Esophagus muscularis mucosa (tissue), 4 donors: Measurements from ENCODE around the gene XYLT2. TPM values are rescaled to one million over a fixed set of nuclear protein-coding genes. Genes with fewer than 3 reads are reported as not detected.

Source experiments
- DNase-seq: peaks from one replicate; pipeline ENCODE4 v3.0.0-alpha.2; 2017; ENCODE audit errors: extremely low spot score
- H3K27ac ChIP-seq, 4 donors: fragments of 200-600 bp; sonication (generic); replicated peaks in 1 of 4; 1 replicate in 3 of 4; 2 replicates in 1 of 4; pipeline ENCODE4 v1.5.1; 2016 to 2019; ENCODE audit warnings: mild to moderate bottlenecking in 1 of 4
- H3K27me3 ChIP-seq, 4 donors: fragments of 200-600 bp; sonication (generic); one replicate each; pipeline versions ENCODE4 v1.5.1 to v1.6.0; 2016 to 2019
- H3K36me3 ChIP-seq, 4 donors: fragments of 200-600 bp; sonication (generic); one replicate each; pipeline ENCODE4 v1.5.1; 2016 to 2019
- H3K4me1 ChIP-seq, 4 donors: fragments of 200-600 bp; sonication (generic); one replicate each; pipeline ENCODE4 v1.5.1; 2016 to 2019
- H3K4me3 ChIP-seq, 4 donors: fragments of 200-600 bp; sonication (generic); 1 replicate in 2 of 4; 2 replicates in 2 of 4; pipeline ENCODE4 v1.5.1; 2016 to 2019; ENCODE audit warnings: mild to moderate bottlenecking in 4 of 4, moderate library complexity in 1 of 4
- H3K9me3 ChIP-seq, 4 donors: fragments of 200-600 bp; sonication (generic); 1 replicate in 3 of 4; 2 replicates in 1 of 4; pipeline ENCODE4 v1.5.1; 2016 to 2019
- CTCF ChIP-seq, 3 experiments: fragments of 200-600 bp in 2 of 3; fragments of 450-650 bp in 1 of 3; sonication (generic) in 2 of 3; IDR thresholded peaks; one replicate each; pipeline ENCODE4 v1.5.1; 2017 to 2019; ENCODE audit warnings: antibody characterized with exemption in 3 of 3, mild to moderate bottlenecking in 2 of 3, moderate library complexity in 1 of 3
- EP300 ChIP-seq: sonication (generic); formaldehyde crosslinking; IDR thresholded peaks from one replicate; pipeline ENCODE4 v1.6.1; 2017; ENCODE audit warnings: antibody characterized with exemption
- POLR2A ChIP-seq: fragments of 450-650 bp; IDR thresholded peaks from one replicate; pipeline ENCODE4 v1.6.1; 2017; ENCODE audit warnings: antibody characterized with exemption, moderate library complexity, mild to moderate bottlenecking, low read depth
- POLR2AphosphoS5 ChIP-seq, 2 donors: sonication (generic); formaldehyde crosslinking; IDR thresholded peaks; one replicate each; pipeline ENCODE4 v1.6.1; 2017; ENCODE audit warnings: antibody characterized with exemption in 2 of 2
- WGBS: methylation state at CpG from one replicate; pipeline ENCODE4 v1.1.5; 2018; 5-methylcytosine and 5-hydroxymethylcytosine counted together
- intact Hi-C: fragments of 100-400 bp; cut with DNase I; formaldehyde crosslinking; loops from one replicate; pipeline ENCODE4 v1.15.1; 2023
- total RNA-seq, 4 donors: library from RNA; depleted of rRNA; stranded (reverse); fragments of >200 nt; gene quantifications; one replicate each; pipeline versions ENCODE4 v1.1.0 to v1.2.1, GENCODE V29; 2016

XYLT2 gene
- total RNA-seq, 4 donors from 2014 or later = 12.8 to 29.8 (median 26.0) TPM

- no peak for DNase-seq
- no peaks in the 10 kb centered on the region for H3K27me3 ChIP-seq
- TF ChIP-seq POLR2AphosphoS5 (IDR thresholded peaks at IDR 0.05) = no peak
- TF ChIP-seq EP300 = no peak
- TF ChIP-seq POLR2A = no peak
- TF ChIP-seq CTCF (IDR thresholded peaks at IDR 0.05) = no peak
- H3K27ac ChIP-seq = no peak overlapping the region
- 89% methylated on average over 20 of the region's 21 CpGs for WGBS
- H3K4me1 ChIP-seq = peaks cover 7 to 28% (median 28%) of the 10 kb centered on the region in 4 donors
- no peak overlapping the region for H3K4me3 ChIP-seq
- peaks cover 35 to 56% (median 47%) of the 10 kb centered on the region in 4 donors for H3K36me3 ChIP-seq
- intact Hi-C loops = no loop called here
- no peaks in the 10 kb centered on the region for H3K9me3 ChIP-seq
These were observed 7.0 kb downstream of the XYLT2 start for GRCh38 chr17:50352693-50353599.

GRCh38 chr17:50353600-50354195 lies 7.8 kb downstream of the XYLT2 start:
- WGBS = 95% methylated on average over 16 of the region's 27 CpGs

GRCh38 chr17:50354198-50354597 lies 8.3 kb downstream of the XYLT2 start:
- peaks cover 41 to 68% (median 59%) of the 10 kb centered on the region in 4 donors for H3K36me3 ChIP-seq
- no peak overlapping the region for H3K27ac ChIP-seq
- H3K4me1 ChIP-seq = peaks cover 0 to 16% (median 16%) of the 10 kb centered on the region in 4 donors
- no peak overlapping the region for H3K4me3 ChIP-seq
- no peak for TF ChIP-seq POLR2AphosphoS5 (IDR thresholded peaks at IDR 0.05)
- no peak for TF ChIP-seq POLR2A
- no peak for TF ChIP-seq CTCF (IDR thresholded peaks at IDR 0.05)
- no peak for TF ChIP-seq EP300
- no peak for DNase-seq
- no peaks in the 10 kb centered on the region for H3K27me3 ChIP-seq
- intact Hi-C loops = no loop called here
- WGBS = 90% methylated on average over 15 of the region's 15 CpGs
- H3K9me3 ChIP-seq = no peaks in the 10 kb centered on the region

More at GRCh38 chr17:50353600-50354195, 7.8 kb downstream of the XYLT2 start:
- Histone ChIP-seq H3K27ac (no peak overlapping the region), H3K9me3 (no peaks in the 10 kb centered on the region), H3K4me1 (peaks cover 0 to 21% (median 21%) of the 10 kb centered on the region in 4 donors), H3K4me3 (no peak overlapping the region), H3K36me3 (peaks cover 41 to 63% (median 54%) of the 10 kb centered on the region in 4 donors), H3K27me3 (no peaks in the 10 kb centered on the region)
- no peak for DNase-seq
- intact Hi-C loops = no loop called here
- TF ChIP-seq EP300 = no peak
- TF ChIP-seq POLR2AphosphoS5 (IDR thresholded peaks at IDR 0.05) = no peak
- TF ChIP-seq POLR2A = no peak
- no peak for TF ChIP-seq CTCF (IDR thresholded peaks at IDR 0.05)

GRCh38 chr17:50354776-50355175 lies 8.8 kb downstream of the XYLT2 start:
- intact Hi-C loops = no loop called here
- WGBS = 98% methylated on average over 8 of the region's 13 CpGs
- Histone ChIP-seq H3K36me3 (peaks cover 41 to 74% (median 65%) of the 10 kb centered on the region in 4 donors), H3K4me3 (no peak overlapping the region), H3K27ac (no peak overlapping the region), H3K9me3 (no peaks in the 10 kb centered on the region), H3K4me1 (peaks cover 0 to 16% (median 13%) of the 10 kb centered on the region in 4 donors), H3K27me3 (no peaks in the 10 kb centered on the region)
- no peak for DNase-seq
- TF ChIP-seq EP300 = no peak
- no peak for TF ChIP-seq POLR2AphosphoS5 (IDR thresholded peaks at IDR 0.05)
- no peak for TF ChIP-seq POLR2A

- Histone ChIP-seq H3K27ac (no peak overlapping the region), H3K9me3 (no peaks in the 10 kb centered on the region), H3K27me3 (no peaks in the 10 kb centered on the region), H3K4me3 (no peak overlapping the region), H3K36me3 (peaks cover 41 to 79% (median 70%) of the 10 kb centered on the region in 4 donors), H3K4me1 (peaks cover 0 to 16% (median 13%) of the 10 kb centered on the region in 4 donors)
- intact Hi-C loops = no loop called here
- 76% methylated on average over 2 of the region's 4 CpGs for WGBS
- no peak for TF ChIP-seq CTCF (IDR thresholded peaks at IDR 0.05)
- TF ChIP-seq POLR2A = no peak
- TF ChIP-seq EP300 = no peak
- no peak for TF ChIP-seq POLR2AphosphoS5 (IDR thresholded peaks at IDR 0.05)
- no peak for DNase-seq
These were observed 9.4 kb downstream of the XYLT2 start for GRCh38 chr17:50355336-50355700.
